MM.1S (cell line): ENCODE results near the gene RPTOR.

Source experiments
- CTCF ChIP-seq: fragments of 300-600 bp; sonication (generic); IDR thresholded peaks from 2 replicates; pipeline ENCODE4 v1.5.1; 2016; ENCODE audit warnings: antibody characterized with exemption, low read length, mixed read lengths
- EZH2 ChIP-seq: fragments of 300-600 bp; sonication (generic); optimal IDR thresholded peaks from 2 replicates; pipeline ENCODE3; 2017; ENCODE audit warnings: low read depth, mild to moderate bottlenecking, antibody characterized with exemption, low read length, mixed read lengths
- EZH2phosphoT487 ChIP-seq: fragments of 300-600 bp; sonication (generic); IDR thresholded peaks from 2 replicates; pipeline ENCODE4 v1.6.1; 2018; ENCODE audit warnings: antibody characterized with exemption, low read length

GRCh38 chr17:80902963-80903611, 358.4 kb downstream of the RPTOR start:
- TF ChIP-seq CTCF = no peak
- TF ChIP-seq EZH2 = no peak
- TF ChIP-seq EZH2phosphoT487 = no peak
